Kidney (tissue), 14 donors: ENCODE results near the gene SMAP2. TPM values are rescaled to one million over a fixed set of nuclear protein-coding genes. Genes with fewer than 3 reads are reported as not detected.

Experiments
- DNase-seq, 5 donors: peaks; one replicate each; pipeline ENCODE4 v3.0.0-alpha.2; 2013 to 2020
- FAIRE-seq: peaks from 2 replicates; lab custom pipeline; 2012; peaks lifted over from hg19 to GRCh38; lab: Jason Lieb, UNC
- H3K27ac ChIP-seq, 2 donors: one replicate each; pipeline ENCODE4 v1.7.0; 2013; ENCODE audit warnings: low read depth in 2 of 2, low read length in 2 of 2, inconsistent platforms in 1 of 2
- H3K27me3 ChIP-seq: one replicate; pipeline ENCODE4 v1.7.1; 2013; ENCODE audit warnings: low read length, inconsistent platforms; ENCODE audit not compliant: control insufficient read depth, insufficient read depth
- H3K36me3 ChIP-seq, 3 donors: one replicate each; pipeline versions ENCODE4 v1.7.0 to v1.7.1; 2013; ENCODE audit warnings: low read length in 3 of 3, control low read depth in 1 of 3, inconsistent platforms in 1 of 3; ENCODE audit not compliant: insufficient read depth in 3 of 3, control insufficient read depth in 2 of 3
- H3K4me1 ChIP-seq, 3 donors: one replicate each; pipeline versions ENCODE4 v1.7.0 to v1.7.1; 2013; ENCODE audit warnings: low read length in 3 of 3, inconsistent platforms in 1 of 3, low read depth in 1 of 3; ENCODE audit not compliant: control insufficient read depth in 2 of 3, insufficient read depth in 2 of 3
- H3K4me3 ChIP-seq, 3 donors: one replicate each; pipeline versions ENCODE4 v1.7.0 to v1.8.1; 2013; ENCODE audit warnings: low read length in 3 of 3, control low read depth in 1 of 3, inconsistent platforms in 1 of 3
- H3K9ac ChIP-seq, 3 donors: one replicate each; pipeline versions ENCODE4 v1.7.0 to v1.7.1; 2013; ENCODE audit warnings: low read length in 3 of 3, control low read depth in 1 of 3, inconsistent platforms in 1 of 3
- H3K9me3 ChIP-seq, 3 donors: one replicate each; pipeline versions ENCODE4 v1.7.0 to v1.7.1; 2013; ENCODE audit warnings: low read length in 3 of 3, control low read depth in 1 of 3, inconsistent platforms in 1 of 3; ENCODE audit not compliant: control insufficient read depth in 2 of 3, insufficient read depth in 1 of 3
- CTCF ChIP-seq: IDR thresholded peaks from 3 replicates; pipeline ENCODE4 v1.5.1; 2012; ENCODE audit warnings: mild to moderate bottlenecking, moderate library complexity, borderline replicate concordance; ENCODE audit not compliant: insufficient read depth; ENCODE audit errors: extremely low read depth
- intact Hi-C: fragments of 100-400 bp; cut with DNase I; formaldehyde crosslinking; loops from one replicate; pipeline ENCODE4 v1.11.1; 2022
- polyA plus RNA-seq: library from polyadenylated mRNA; stranded (reverse); fragments of 350-450 nt; fragmentation: Illumina TruSeq; extraction: RNeasy Lipid Tissue Mini Kit (QIAGEN cat#74804); gene quantifications from one replicate; pipeline ENCODE4 v1.2.3, GENCODE V29; 2014; ENCODE audit warnings: low read depth, low replicate concordance; ENCODE audit not compliant: insufficient read depth
- total RNA-seq: library from RNA; stranded (reverse); fragmentation: NEBNext Ultra II Directional; extraction: Animal tissue kit (Norgen Biotek cat#: 25700); gene quantifications from one replicate; pipeline ENCODE4 v1.2.1, GENCODE V29; 2021
- donor health status: control.
- donor health status: control.
- donor health status: control.
- donor health status: control.
- donor health status: control.
- donor health status: DM: yes; HTN: yes; CAD: no.
- donor health status: Normal renal cell carcinoma (clear cell type).

SMAP2 gene
- total and polyA plus RNA-seq, 2 donors from 2014 or later: 17.9 to 61.3 TPM

- DNase-seq (no peak), FAIRE-seq (no peak)
- H3K27me3 ChIP-seq: no peaks in the 10 kb centered on the region
- H3K9me3 ChIP-seq: no peaks in the 10 kb centered on the region
- H3K36me3 ChIP-seq: no peaks in the 10 kb centered on the region
- peak overlapping the region in 2 of 3 donors; percentile 45 to 70 for H3K4me3 ChIP-seq
- H3K9ac ChIP-seq: no peak overlapping the region
- H3K4me1 ChIP-seq: peaks cover 0 to 8% (median 5%) of the 10 kb centered on the region in 3 donors
- H3K27ac ChIP-seq: no peak overlapping the region
- no peak for TF ChIP-seq CTCF
- intact Hi-C loops: no loop called here
Observed at GRCh38 chr1:40372658-40373322, 737 bp upstream of the SMAP2 start.

- DNase-seq (no peak), FAIRE-seq (no peak)
- TF ChIP-seq CTCF: no peak
- no peaks in the 10 kb centered on the region for H3K27me3 ChIP-seq
- intact Hi-C loops: no loop called here
- no peak overlapping the region for H3K9ac ChIP-seq
- H3K36me3 ChIP-seq: no peaks in the 10 kb centered on the region
- no peaks in the 10 kb centered on the region for H3K9me3 ChIP-seq
- no peak overlapping the region for H3K27ac ChIP-seq
- H3K4me3 ChIP-seq: no peak overlapping the region
- H3K4me1 ChIP-seq: peaks cover 0 to 10% (median 5%) of the 10 kb centered on the region in 3 donors
Observed at GRCh38 chr1:40377512-40377911, 4.0 kb downstream of the SMAP2 start.

- Histone ChIP-seq H3K27ac (no peak overlapping the region), H3K4me3 (no peak overlapping the region), H3K9me3 (no peaks in the 10 kb centered on the region), H3K9ac (no peak overlapping the region), H3K27me3 (no peaks in the 10 kb centered on the region), H3K4me1 (peaks cover 0 to 7% (median 0%) of the 10 kb centered on the region in 3 donors), H3K36me3 (no peaks in the 10 kb centered on the region)
- no peak for TF ChIP-seq CTCF
- DNase-seq: peak in 1 of 5 donors; percentile 58
- FAIRE-seq: no peak
- intact Hi-C loops: no loop called here
Observed at GRCh38 chr1:40379785-40380452, 6.4 kb downstream of the SMAP2 start.
